Testis (tissue), 3 donors: ENCODE results near the gene BRD9. TPM values are rescaled to one million over a fixed set of nuclear protein-coding genes. Genes with fewer than 3 reads are reported as not detected.

ENCODE experiments used
- DNase-seq: peaks from one replicate; pipeline ENCODE4 v3.0.0-alpha.2; 2019
- H3K27ac ChIP-seq, 2 donors: fragments of 200-600 bp; sonication (generic); one replicate each; pipeline ENCODE4 v1.5.1; 2019
- H3K27me3 ChIP-seq: fragments of 200-600 bp; sonication (generic); one replicate; pipeline ENCODE4 v1.5.1; 2019
- H3K36me3 ChIP-seq: fragments of 200-600 bp; sonication (generic); one replicate; pipeline ENCODE4 v1.5.1; 2017; ENCODE audit warnings: low read depth; ENCODE audit errors: missing control alignments
- H3K4me1 ChIP-seq: fragments of 200-600 bp; sonication (generic); one replicate; pipeline ENCODE4 v1.5.1; 2019
- H3K4me3 ChIP-seq, 2 donors: fragments of 200-600 bp; sonication (generic); one replicate each; pipeline ENCODE4 v1.5.1; 2017 to 2019
- H3K9me3 ChIP-seq: fragments of 200-600 bp; sonication (generic); one replicate; pipeline ENCODE4 v1.5.1; 2017
- POLR2A ChIP-seq: fragments of 450-650 bp; IDR thresholded peaks from one replicate; pipeline ENCODE4 v1.6.1; 2017; ENCODE audit warnings: antibody characterized with exemption, mild to moderate bottlenecking, moderate library complexity
- WGBS, 2 donors: methylation state at CpG; one replicate each; pipeline ENCODE4 v1.1.5; 2018; 5-methylcytosine and 5-hydroxymethylcytosine counted together
- intact Hi-C: fragments of 100-400 bp; cut with DNase I; formaldehyde crosslinking; loops from one replicate; pipeline ENCODE4 v1.15.1; 2023; ENCODE audit warnings: low total_unique reads
- polyA plus RNA-seq: library from polyadenylated mRNA; stranded (reverse); fragments of 350-450 nt; fragmentation: Illumina TruSeq; extraction: RNeasy Lipid Tissue Mini Kit (QIAGEN cat#74804); gene quantifications from one replicate; pipeline ENCODE4 v1.2.3, GENCODE V29; 2014; ENCODE audit warnings: low read depth, low replicate concordance; ENCODE audit not compliant: insufficient read depth
- total RNA-seq, 2 donors: library from RNA; depleted of rRNA; stranded (reverse); fragments of >200 nt; gene quantifications; one replicate each; pipeline ENCODE4 v1.2.3, GENCODE V29; 2016
- TF ChIP-seq, protein P1 (sequence below), 3 experiments: fragments of 450-650 bp in 2 of 3; fragments of 200-600 bp in 1 of 3; sonication (generic) in 1 of 3; IDR thresholded peaks; one replicate each; pipeline ENCODE4 v1.5.1; 2016 to 2019; ENCODE audit warnings: antibody characterized with exemption in 3 of 3, mild to moderate bottlenecking in 2 of 3, moderate library complexity in 1 of 3

BRD9 gene
- total and polyA plus RNA-seq, 3 donors from 2014 or later = 51.5 to 101 (median 68.6) TPM

DNA sequence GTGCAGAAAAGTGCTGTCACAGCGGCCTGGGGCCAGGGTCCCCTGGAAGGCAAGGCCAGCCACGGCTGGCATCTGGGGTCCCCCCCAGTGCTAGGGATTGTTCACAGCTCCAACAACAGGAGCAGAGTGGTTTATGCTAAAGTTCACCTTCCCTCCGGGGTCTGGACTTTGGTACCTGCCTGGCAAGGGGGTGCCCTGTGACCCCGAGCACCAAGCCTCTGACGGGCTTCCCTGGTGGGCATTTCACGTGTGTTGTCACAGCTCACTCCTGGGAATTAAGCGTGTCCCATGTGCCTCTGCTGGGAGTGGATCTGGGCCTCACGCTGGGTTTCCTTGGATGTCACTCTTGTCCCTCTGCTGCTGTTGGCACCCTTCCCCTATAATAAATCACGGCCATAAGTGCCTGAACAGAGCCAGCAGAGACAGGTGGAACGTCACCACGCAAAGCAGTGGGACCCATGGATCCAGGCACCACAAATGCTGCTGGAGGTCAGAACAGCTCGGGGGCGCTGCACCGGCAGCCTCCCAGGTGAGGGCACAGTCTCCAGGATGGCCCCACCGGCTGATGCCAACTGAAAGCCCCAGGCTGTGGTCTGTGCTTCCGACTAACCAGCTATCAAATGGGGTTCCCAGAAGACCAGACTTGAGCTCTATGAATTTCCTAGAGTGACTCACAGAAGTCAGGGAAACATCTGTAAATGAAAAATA, 24.0 kb downstream of the BRD9 start:
- Histone ChIP-seq H3K27me3 (no peaks in the 10 kb centered on the region), H3K27ac (no peak overlapping the region), H3K4me3 (no peak overlapping the region), H3K4me1 (peaks cover 6% of the 10 kb centered on the region), H3K36me3 (no peaks in the 10 kb centered on the region), H3K9me3 (no peaks in the 10 kb centered on the region)
- TF ChIP-seq, protein P1, sequence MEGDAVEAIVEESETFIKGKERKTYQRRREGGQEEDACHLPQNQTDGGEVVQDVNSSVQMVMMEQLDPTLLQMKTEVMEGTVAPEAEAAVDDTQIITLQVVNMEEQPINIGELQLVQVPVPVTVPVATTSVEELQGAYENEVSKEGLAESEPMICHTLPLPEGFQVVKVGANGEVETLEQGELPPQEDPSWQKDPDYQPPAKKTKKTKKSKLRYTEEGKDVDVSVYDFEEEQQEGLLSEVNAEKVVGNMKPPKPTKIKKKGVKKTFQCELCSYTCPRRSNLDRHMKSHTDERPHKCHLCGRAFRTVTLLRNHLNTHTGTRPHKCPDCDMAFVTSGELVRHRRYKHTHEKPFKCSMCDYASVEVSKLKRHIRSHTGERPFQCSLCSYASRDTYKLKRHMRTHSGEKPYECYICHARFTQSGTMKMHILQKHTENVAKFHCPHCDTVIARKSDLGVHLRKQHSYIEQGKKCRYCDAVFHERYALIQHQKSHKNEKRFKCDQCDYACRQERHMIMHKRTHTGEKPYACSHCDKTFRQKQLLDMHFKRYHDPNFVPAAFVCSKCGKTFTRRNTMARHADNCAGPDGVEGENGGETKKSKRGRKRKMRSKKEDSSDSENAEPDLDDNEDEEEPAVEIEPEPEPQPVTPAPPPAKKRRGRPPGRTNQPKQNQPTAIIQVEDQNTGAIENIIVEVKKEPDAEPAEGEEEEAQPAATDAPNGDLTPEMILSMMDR (IDR thresholded peaks at IDR 0.05) = no peak
- no peak for DNase-seq
- intact Hi-C loops = no loop called here
- WGBS, 2 donors = 96% methylated on average over 13 to 16 of the region's 16 CpGs

DNA sequence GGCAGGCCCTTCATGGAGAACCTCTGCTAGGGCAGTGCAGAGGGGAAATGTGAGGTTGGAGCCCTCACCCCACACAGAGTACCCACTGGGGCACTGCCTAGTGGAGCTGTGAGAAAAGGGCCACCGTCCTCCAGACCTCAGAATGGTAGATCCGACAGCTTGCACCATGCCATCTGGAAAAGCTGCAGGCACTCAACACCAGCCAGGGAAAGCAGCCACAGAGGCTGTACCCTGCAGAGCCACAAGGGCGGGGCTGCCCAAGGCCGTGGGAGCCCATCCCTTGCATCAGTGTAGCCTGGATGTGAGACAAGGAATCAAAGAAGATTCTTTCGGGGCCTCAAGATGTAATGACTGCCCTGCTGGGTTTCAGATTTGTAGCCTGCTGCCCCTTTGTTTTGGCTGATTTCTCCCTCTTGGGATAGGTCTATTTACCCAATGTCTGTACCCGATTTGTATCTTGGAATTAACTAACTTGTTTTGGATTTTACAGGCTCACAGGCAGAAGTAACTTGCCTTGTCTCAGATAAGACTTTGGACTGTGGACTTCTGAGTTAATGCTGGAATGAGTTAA, 25.2 kb downstream of the BRD9 start:
- Histone ChIP-seq H3K36me3 (no peaks in the 10 kb centered on the region), H3K27me3 (no peaks in the 10 kb centered on the region), H3K4me1 (peaks cover 6% of the 10 kb centered on the region), H3K27ac (no peak overlapping the region), H3K4me3 (no peak overlapping the region), H3K9me3 (no peaks in the 10 kb centered on the region)
- TF ChIP-seq, protein P1 (IDR thresholded peaks at IDR 0.05) = no peak
- TF ChIP-seq POLR2A = no peak
- 95 to 96% methylated on average over 6 of the region's 6 CpGs for WGBS, 2 donors
- intact Hi-C loops = no loop called here
- DNase-seq = no peak

DNA sequence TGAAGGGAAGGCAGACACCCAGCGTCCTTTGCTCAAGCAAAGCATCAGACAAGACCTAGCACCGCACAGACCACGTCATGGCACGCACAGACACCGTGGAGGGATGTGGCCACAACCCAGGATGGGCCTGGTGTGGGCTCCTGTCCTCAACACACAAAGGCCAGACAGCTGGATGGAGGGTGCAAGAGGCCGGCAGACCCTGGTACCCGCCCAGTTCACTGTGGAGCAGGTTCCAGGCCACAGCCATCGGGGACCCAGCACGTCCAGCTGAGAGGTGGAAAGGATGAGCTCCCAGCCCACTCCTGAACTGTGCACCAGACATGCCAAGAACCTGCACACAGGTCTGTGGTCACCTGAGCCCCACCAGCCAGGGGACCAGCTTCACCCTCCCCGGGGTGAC, 26.8 kb downstream of the BRD9 start:
- no peak overlapping the region for H3K27ac ChIP-seq
- no peaks in the 10 kb centered on the region for H3K27me3 ChIP-seq
- intact Hi-C loops = no loop called here
- DNase-seq = no peak
- peaks cover 6% of the 10 kb centered on the region for H3K4me1 ChIP-seq
- no peak overlapping the region for H3K4me3 ChIP-seq
- 93% methylated on average over 10 of the region's 10 CpGs; no CpG with 5 or more reads in 1 of the 2 donors for WGBS, 2 donors
- no peak for TF ChIP-seq POLR2A
- TF ChIP-seq, protein P1 (IDR thresholded peaks at IDR 0.05) = no peak
- no peaks in the 10 kb centered on the region for H3K36me3 ChIP-seq
- H3K9me3 ChIP-seq = no peaks in the 10 kb centered on the region

DNA sequence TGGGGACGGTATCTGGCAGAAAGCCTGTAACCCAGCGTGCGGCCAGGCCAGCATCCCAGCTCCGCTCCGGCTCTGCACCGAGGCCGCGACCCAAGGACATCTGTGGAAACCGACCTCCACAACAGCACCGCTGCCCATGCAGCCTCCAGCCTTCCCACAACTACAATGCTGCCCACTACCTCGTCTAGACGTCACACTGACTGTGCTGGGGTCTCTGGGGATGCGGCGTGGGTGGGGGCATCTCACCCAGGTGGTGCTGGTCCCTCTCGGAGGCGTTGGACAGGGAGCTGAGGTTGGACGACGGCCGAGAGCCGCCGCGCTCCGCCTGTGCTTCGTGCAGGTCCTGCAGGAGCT, 27.5 kb downstream of the BRD9 start:
- DNase-seq = no peak
- H3K36me3 ChIP-seq = no peaks in the 10 kb centered on the region
- TF ChIP-seq, protein P1 (IDR thresholded peaks at IDR 0.05) = no peak
- TF ChIP-seq POLR2A = no peak
- H3K9me3 ChIP-seq = no peaks in the 10 kb centered on the region
- H3K4me1 ChIP-seq = peaks cover 6% of the 10 kb centered on the region
- intact Hi-C loops = no loop called here
- H3K4me3 ChIP-seq = no peak overlapping the region
- WGBS, 2 donors = 79 to 91% methylated on average over 16 to 24 of the region's 24 CpGs
- no peaks in the 10 kb centered on the region for H3K27me3 ChIP-seq
- H3K27ac ChIP-seq = no peak overlapping the region
